OCI-LY3 (cell line): ENCODE data around the gene JAZF1.

Experiments
- CTCF ChIP-seq: fragments of 200-600, 300-600 bp; sonication (generic); IDR thresholded peaks from 2 replicates; pipeline ENCODE4 v1.5.1; 2014; ENCODE audit warnings: antibody characterized with exemption, low read length, low read depth
- EZH2phosphoT487 ChIP-seq: fragments of 200-600 bp; shearing (Covaris generic); IDR thresholded peaks from 2 replicates; pipeline ENCODE4 v1.6.1; 2018; ENCODE audit warnings: antibody characterized with exemption, mixed run types, low read depth

GRCh38 chr7:28125431-28126409, 54.9 kb downstream of the JAZF1 start:
- TF ChIP-seq CTCF (no peak), EZH2phosphoT487 (no peak)
